GM13977 (cell line): ENCODE results near the gene GPHN.

Experiments used
- DNase-seq: peaks from one replicate; pipeline ENCODE4 v3.0.0; 2012; ENCODE audit warnings: low spot score
- in situ Hi-C: fragments of 300-500 bp; cut with MboI; formaldehyde crosslinking; loops from one replicate; pipeline ENCODE4 v1.12.0; 2022; ENCODE audit warnings: low sequenced_read_pairs, low pct_unique_long_range_greater_than_20kb, mixed read lengths, inconsistent platforms; ENCODE audit not compliant: unreplicated experiment
- TF ChIP-seq, protein P1 (sequence below): IDR thresholded peaks from 2 replicates; pipeline ENCODE4 v1.5.1; 2012; ENCODE audit warnings: mild to moderate bottlenecking, control low read depth; ENCODE audit not compliant: insufficient read depth; ENCODE audit errors: extremely low read depth, missing control alignments

The GPHN gene

DNA sequence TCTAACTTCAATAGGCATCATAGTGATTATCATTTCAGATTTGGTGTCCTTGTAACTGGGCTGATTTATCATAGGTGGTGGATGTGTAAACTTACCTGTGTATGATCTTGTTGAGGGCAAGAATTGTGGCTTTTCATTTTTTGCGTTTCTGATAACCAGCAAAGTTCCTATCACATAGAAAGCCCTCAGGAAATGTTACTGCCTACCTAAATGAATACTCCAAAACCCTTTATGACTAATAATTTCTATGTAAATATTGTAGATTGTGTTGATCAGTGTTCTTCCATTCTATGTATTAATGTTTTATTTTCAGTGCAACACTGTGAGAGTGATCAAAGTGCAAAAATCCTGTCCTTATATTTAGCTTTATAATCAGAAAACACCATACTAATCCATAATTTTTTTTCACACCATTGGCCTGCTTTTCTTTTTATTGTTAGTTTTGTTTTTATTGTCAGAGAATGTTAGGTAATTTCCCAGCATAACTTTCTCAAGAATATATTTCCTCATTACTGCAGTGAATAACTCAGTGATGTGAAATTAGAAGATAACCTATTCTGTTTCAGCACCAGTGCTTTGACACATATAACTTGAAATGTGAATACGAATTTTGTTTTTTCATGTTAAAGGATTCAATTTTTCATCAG lies 94.1 kb downstream of the GPHN start:
- in situ Hi-C loops, result no loop called here
- DNase-seq, result no peak
- TF ChIP-seq, protein P1, sequence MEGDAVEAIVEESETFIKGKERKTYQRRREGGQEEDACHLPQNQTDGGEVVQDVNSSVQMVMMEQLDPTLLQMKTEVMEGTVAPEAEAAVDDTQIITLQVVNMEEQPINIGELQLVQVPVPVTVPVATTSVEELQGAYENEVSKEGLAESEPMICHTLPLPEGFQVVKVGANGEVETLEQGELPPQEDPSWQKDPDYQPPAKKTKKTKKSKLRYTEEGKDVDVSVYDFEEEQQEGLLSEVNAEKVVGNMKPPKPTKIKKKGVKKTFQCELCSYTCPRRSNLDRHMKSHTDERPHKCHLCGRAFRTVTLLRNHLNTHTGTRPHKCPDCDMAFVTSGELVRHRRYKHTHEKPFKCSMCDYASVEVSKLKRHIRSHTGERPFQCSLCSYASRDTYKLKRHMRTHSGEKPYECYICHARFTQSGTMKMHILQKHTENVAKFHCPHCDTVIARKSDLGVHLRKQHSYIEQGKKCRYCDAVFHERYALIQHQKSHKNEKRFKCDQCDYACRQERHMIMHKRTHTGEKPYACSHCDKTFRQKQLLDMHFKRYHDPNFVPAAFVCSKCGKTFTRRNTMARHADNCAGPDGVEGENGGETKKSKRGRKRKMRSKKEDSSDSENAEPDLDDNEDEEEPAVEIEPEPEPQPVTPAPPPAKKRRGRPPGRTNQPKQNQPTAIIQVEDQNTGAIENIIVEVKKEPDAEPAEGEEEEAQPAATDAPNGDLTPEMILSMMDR, result no peak

DNA sequence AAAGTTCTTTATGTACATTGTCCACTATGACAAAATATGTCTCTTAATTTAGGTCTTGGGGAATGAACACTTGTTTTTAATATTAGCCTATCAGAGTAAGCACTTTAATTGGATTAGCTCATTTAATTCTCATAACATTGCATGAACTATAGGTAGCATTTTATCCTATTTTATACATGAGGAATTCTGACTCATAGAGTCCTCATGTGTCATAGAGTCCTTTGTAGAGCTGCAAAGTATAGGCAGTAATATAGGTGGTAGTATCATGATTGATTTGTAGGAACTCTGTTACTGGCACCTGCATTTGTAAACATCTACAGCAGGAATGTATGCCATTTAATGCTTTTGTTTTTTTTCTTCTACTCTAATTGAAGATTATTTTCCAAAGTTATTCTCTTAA lies 96.0 kb downstream of the GPHN start:
- no peak for DNase-seq
- TF ChIP-seq, protein P1, result no peak
- in situ Hi-C loops, result no loop called here

DNA sequence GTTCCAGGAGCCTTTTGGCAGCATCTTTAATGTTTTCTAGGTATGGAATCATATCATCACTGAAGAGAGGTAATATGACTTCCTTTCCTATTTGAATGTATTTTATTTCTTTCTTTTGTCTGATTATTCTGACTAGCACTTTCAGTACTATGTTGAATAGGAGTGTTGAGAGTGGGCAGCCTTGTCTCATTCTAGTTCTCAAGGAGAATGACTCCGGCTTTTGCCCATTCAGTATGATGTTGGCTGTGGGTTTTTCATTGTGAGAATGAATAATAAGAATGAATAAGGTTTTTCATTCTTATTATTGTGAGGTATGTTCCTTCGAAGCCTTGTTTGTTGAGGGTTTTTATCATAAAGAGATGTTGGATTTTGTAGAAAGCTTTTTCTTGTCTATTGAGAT lies 98.9 kb downstream of the GPHN start:
- TF ChIP-seq, protein P1, result no peak
- in situ Hi-C loops, result no loop called here
- DNase-seq, result no peak

- no peak for DNase-seq
- in situ Hi-C loops, result no loop called here
These were observed 102.2 kb downstream of the GPHN start for GRCh38 chr14:66610154-66610563.

DNA sequence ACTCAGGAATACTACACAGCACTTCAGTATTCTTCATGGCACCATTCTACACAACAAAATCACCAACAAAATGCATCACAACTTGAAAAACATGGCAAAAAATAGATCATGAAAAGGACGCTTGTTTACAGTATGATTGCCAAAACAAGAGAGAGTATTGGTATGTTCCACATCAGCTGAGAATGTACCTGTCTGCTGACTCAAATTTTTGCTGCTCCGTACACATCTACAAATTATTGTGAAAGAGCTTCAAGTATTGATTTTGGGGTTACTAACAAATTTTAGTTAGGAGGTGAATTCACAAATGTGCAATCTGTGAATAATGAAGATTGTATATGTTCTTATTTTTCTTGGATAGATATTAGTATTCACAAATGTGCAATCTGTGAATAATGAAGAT lies 105.4 kb downstream of the GPHN start:
- in situ Hi-C loops, result no loop called here
- DNase-seq, result no peak
- TF ChIP-seq, protein P1, result no peak

More at GRCh38 chr14:66610154-66610563, 102.2 kb downstream of the GPHN start:
- TF ChIP-seq, protein P1, result peak; percentile 13

- no peak for DNase-seq
- in situ Hi-C loops, result no loop called here
- TF ChIP-seq, protein P1, result no peak
These were observed 112.0 kb downstream of the GPHN start for GRCh38 chr14:66619952-66620351.
